NCI-H460 (cell line): Measurements from ENCODE around the gene TEKTIP1. TPM values are rescaled to one million over a fixed set of nuclear protein-coding genes. Genes with fewer than 3 reads are reported as not detected.
"Not testable (repeated sequence)": the region's sequence is repeated elsewhere in the genome, so short reads cannot be mapped to it uniquely, and the experiment has no call there.

Experiments used
- DNase-seq: peaks from one replicate; pipeline ENCODE4 v3.0.0-alpha.2; 2016; ENCODE audit warnings: low read depth; ENCODE audit errors: extremely low read depth
- total RNA-seq: library from RNA; depleted of rRNA; stranded (reverse); fragments of >200 nt; shearing (Covaris generic); gene quantifications from 2 replicates; pipeline ENCODE4 v1.2.3, GENCODE V29; 2014

The TEKTIP1 gene
- total RNA-seq, 1 experiment from 2014 or later, result not detected

DNA sequence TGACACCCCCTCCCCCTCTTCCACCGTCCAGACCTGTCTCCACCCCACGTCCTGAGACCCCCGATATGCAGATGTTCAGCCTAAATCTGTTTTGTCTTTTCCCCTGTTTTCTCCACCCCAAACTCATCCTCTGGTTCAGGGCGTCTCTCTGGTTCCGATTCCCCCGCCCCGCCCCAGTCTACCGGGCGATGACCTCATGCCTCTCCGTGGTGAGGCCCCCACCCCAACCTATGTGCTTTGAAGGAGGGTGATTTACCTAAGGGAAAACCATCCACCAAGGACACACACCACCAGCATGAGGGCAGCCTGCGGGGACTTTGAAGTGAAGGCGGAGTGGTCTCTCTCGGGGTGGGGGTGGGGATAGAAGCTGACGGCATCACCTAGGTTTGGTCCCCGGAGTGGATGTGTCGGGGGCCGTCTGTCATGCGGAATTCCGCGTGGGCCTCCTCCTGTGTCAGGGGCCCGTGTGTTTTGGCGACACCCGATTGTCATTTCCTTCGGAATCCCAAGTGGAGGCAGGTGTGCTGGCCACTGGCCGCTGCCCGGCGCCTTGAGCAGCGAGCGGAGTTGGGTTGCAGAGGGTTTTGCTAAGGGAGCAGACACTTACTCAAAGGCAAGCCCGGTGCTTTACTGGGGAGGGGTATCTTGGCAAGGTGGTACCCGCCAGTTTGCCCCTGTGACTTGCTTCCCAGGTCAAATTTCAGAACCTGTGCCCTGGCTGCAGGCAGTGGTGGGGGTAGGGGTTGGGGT, 31.4 kb upstream of the TEKTIP1 start:
- DNase-seq, result no peak

GRCh38 chr19:3508121-3508661, 30.8 kb upstream of the TEKTIP1 start:
- not testable (repeated sequence) for DNase-seq

GRCh38 chr19:3508771-3509535, 30.0 kb upstream of the TEKTIP1 start:
- no peak for DNase-seq

DNA sequence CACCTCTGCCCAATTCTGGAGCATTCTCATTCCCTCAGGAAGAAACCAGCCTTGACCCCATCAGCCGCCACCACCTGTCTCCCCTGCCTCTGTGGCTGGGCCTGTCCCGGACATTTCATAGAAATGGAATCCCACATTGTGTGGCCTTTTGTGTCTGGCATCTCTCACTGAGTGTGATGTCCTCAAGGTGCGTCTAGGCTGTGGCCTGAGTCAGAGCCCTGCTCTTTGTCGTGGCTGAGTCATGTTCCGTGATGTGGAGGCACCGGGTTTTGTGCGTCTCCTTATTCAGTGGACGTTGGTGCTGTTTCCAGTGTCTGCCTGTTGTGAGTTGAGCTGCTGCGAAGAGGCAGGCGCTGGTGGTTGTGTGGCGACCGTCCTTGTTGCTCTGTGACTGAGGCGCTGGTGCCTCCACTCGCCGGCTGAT, 29.4 kb upstream of the TEKTIP1 start:
- DNase-seq, result no peak

GRCh38 chr19:3510727-3511126, 28.2 kb upstream of the TEKTIP1 start:
- no peak for DNase-seq

GRCh38 chr19:3511506-3512251, 27.3 kb upstream of the TEKTIP1 start:
- DNase-seq, result no peak

DNA sequence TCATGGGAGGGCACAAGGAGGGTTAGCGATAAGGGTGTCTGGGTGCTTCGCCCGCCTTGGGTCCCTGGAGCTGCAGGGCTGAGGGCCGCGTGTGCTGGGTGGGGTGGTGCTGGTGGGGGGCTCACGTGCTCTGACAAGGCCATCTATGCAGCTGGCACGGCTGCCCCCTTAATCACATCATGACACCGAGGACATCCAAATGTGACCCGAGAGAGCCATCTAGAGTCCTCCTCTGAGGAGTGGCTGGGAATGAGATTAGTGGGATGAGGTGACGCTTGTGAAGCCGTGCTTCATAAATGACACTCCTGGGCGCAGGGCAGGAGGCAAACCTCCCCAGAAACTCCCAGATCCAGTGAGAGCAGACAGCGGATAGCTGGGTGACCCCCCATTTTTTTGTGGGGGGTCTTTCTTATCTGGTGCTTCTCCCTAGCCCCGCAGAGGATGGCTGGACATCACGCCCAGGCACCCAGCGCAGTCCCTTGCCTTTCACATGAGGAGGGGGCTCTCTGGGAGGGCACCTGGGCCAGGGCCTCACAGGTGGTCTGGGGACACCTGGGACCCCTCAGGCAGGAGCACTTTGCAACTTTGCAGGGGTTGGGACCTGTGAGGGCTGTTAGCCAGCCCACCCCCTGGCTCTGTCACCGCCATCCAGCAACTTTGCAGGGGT, 26.3 kb upstream of the TEKTIP1 start:
- DNase-seq, result no peak

- DNase-seq, result no peak
Measured at GRCh38 chr19:3513229-3514140, 25.5 kb upstream of the TEKTIP1 start.

DNA sequence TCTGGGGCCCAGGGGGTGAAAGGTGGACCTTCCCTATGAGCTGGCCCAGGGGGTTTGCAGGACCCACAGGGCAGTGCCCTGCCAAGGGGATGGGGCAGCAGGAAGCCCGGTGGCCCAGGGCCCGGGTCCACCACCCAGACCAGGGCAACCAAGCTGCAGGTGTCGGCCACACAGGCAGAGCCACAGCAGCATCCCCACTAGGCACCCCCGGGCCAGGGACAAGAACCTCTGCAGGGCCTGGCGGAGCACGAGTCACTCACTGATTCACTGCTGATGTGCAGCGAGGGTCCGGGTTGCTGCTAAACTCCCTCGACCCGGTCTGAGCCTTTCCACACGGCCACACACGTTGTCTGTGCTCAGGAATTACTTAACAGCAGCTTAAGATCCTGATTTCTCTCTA, 24.0 kb upstream of the TEKTIP1 start:
- DNase-seq, result no peak

- no peak for DNase-seq
Measured at GRCh38 chr19:3515891-3516422, 23.0 kb upstream of the TEKTIP1 start.

DNA sequence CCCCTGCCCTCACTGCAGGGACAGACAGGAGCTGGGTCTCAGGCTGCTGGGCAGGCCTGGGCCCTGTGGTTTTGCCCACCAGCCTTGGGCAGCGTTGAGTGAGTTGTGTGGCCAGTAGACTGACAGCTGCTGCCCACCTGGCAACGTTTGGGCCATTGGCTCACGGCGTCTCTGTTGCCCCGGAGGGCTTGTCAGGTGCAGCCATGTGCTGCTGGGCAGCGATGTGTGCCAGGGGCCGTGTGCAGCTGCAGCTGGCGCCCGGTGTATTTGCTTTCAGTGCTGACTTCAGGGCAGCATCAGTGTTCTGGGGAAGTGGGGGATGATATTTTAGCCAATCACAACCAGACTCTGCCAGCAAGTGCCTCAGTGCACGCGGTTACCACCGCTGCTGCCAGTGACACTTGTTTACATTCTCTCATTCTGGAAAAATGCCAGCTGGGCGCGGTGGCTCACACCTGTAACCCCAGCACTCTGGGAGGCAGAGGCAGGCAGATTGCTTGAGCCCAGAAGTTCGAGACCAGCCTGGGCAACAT, 22.2 kb upstream of the TEKTIP1 start:
- no peak for DNase-seq

GRCh38 chr19:3517638-3518037, 21.3 kb upstream of the TEKTIP1 start:
- DNase-seq, result no peak

DNA sequence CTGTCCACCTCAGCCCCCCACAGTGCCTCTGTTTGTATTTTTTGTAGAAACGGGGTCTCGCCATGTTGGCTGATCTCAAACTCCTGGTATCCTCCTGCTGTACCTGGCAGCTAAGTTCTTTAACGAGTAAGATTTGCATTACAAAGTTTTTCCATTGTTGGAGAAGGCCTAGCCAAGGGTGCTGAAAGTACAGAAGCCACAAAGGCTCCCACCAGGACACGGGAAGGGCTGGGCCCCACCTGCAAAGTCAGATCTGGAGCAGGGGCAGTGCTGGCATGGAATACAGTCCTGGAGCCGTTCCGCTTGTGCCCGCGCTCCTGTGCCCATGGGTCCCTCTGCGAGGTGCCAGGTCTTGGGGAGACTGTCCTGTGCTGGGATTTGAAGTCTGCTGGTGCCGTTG, 20.7 kb upstream of the TEKTIP1 start:
- no peak for DNase-seq

- no peak for DNase-seq
Measured at GRCh38 chr19:3518659-3519058, 20.3 kb upstream of the TEKTIP1 start.

DNA sequence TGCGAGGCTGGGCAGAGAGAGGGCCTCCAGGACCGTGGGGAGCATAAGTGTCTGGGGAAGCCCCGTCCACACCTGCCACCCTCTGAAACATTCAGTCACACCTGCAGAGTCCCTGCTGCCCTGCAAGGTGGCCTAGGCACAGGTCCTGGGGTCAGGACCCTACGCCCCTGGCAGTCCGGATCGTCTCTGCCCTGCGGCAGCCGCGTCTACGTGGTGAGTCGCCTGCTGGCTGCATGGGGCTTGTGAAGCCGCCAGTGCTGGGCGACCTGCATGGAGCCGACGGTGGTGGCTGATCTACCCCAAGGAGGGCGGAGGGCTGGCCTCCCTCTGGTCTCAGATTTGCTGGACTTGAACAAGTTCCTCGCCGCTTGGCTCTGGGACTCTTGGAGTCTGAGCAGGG, 19.8 kb upstream of the TEKTIP1 start:
- DNase-seq, result no peak

- DNase-seq, result no peak
Measured at GRCh38 chr19:3520166-3521103, 18.5 kb upstream of the TEKTIP1 start.

- DNase-seq, result no peak
Measured at GRCh38 chr19:3521104-3521445, 17.9 kb upstream of the TEKTIP1 start.
